GM18517 (cell line): Measurements from ENCODE around the gene PPP2R5D.
"Not testable (repeated sequence)": the region's sequence is repeated elsewhere in the genome, so short reads cannot be mapped to it uniquely, and the experiment has no call there.

ENCODE experiments used
- ATAC-seq: cut with Tn5 transposase; IDR thresholded peaks from one replicate; pipeline ENCODE4 v1.9.1; 2021; ENCODE audit warnings: mild to moderate bottlenecking, moderate library complexity; ENCODE audit not compliant: unreplicated experiment

Gene PPP2R5D

GRCh38 chr6:42984001-42984923 is at the start of gene PPP2R5D:
PPP2R5D (plus strand) TSS chr6:42984570; CDS start chr6:42984678, 108 bp downstream.
- ATAC-seq: peak; percentile 91

GRCh38 chr6:42935322-42935721 is 49.0 kb upstream of the PPP2R5D start:
- ATAC-seq: no peak

- ATAC-seq: no peak
Observed at GRCh38 chr6:42936398-42936797, 48.0 kb upstream of the PPP2R5D start.

GRCh38 chr6:42937548-42938427 is 46.6 kb upstream of the PPP2R5D start:
- no peak for ATAC-seq

GRCh38 chr6:42938428-42938796 is 46.0 kb upstream of the PPP2R5D start:
- no peak for ATAC-seq

- no peak for ATAC-seq
Observed at GRCh38 chr6:42938987-42939809, 45.2 kb upstream of the PPP2R5D start.

- ATAC-seq: no peak
Observed at GRCh38 chr6:42939810-42940167, 44.6 kb upstream of the PPP2R5D start.

- no peak for ATAC-seq
Observed at GRCh38 chr6:42940493-42941045, 43.8 kb upstream of the PPP2R5D start.

- not testable (repeated sequence) for ATAC-seq
Observed at GRCh38 chr6:42941356-42941755, 43.0 kb upstream of the PPP2R5D start.

GRCh38 chr6:42942444-42942843 is 41.9 kb upstream of the PPP2R5D start:
- no peak for ATAC-seq

- ATAC-seq: no peak
Observed at GRCh38 chr6:42947950-42948349, 36.4 kb upstream of the PPP2R5D start.

GRCh38 chr6:42952389-42952788 is 32.0 kb upstream of the PPP2R5D start:
- ATAC-seq: no peak

- ATAC-seq: not testable (repeated sequence)
Observed at GRCh38 chr6:42954405-42954804, 30.0 kb upstream of the PPP2R5D start.

GRCh38 chr6:42958125-42958524 is 26.2 kb upstream of the PPP2R5D start:
- no peak for ATAC-seq

- ATAC-seq: no peak
Observed at GRCh38 chr6:42959917-42960242, 24.5 kb upstream of the PPP2R5D start.

- no peak for ATAC-seq
Observed at GRCh38 chr6:42960243-42961019, 23.9 kb upstream of the PPP2R5D start, which contains the start of gene GNMT. GNMT (plus strand) TSS chr6:42960754; CDS start chr6:42960768, 14 bp downstream.

- no peak for ATAC-seq
Observed at GRCh38 chr6:42961020-42961470, 23.3 kb upstream of the PPP2R5D start.

- ATAC-seq: no peak
Observed at GRCh38 chr6:42962096-42962495, 22.3 kb upstream of the PPP2R5D start.

- ATAC-seq: no peak
Observed at GRCh38 chr6:42962502-42963178, 21.7 kb upstream of the PPP2R5D start.
